Aorta (tissue), 5 donors: ENCODE measurements around the gene TMEM100. TPM values are rescaled to one million over a fixed set of nuclear protein-coding genes. Genes with fewer than 3 reads are reported as not detected.
A peak's percentile ranks its signal among the peaks of the same experiment; 100 is the strongest.

Experiments
- ATAC-seq: fragments of 200-7000 bp; cut with Tn5 transposase; one replicate; pipeline ENCODE4 v1.9.1; 2022; ENCODE audit warnings: moderate library complexity; ENCODE audit not compliant: low FRiP score
- DNase-seq, 2 donors: peaks; one replicate each; pipeline ENCODE4 v3.0.0-alpha.2; 2020
- H3K27ac ChIP-seq, 2 donors: one replicate each; pipeline ENCODE4 v1.5.1; 2013; ENCODE audit warnings: low read length in 2 of 2, mild to moderate bottlenecking in 2 of 2, moderate library complexity in 2 of 2, control low read depth in 1 of 2, inconsistent platforms in 1 of 2, low read depth in 1 of 2
- H3K27me3 ChIP-seq, 2 donors: one replicate each; pipeline ENCODE4 v1.6.1; 2013; ENCODE audit warnings: control low read depth in 1 of 2, low read length in 1 of 2, mild to moderate bottlenecking in 1 of 2, moderate library complexity in 1 of 2; ENCODE audit not compliant: insufficient read depth in 2 of 2, control insufficient read depth in 1 of 2
- H3K36me3 ChIP-seq, 2 donors: one replicate each; pipeline ENCODE4 v1.6.1; 2013; ENCODE audit warnings: control low read depth in 1 of 2, low read length in 1 of 2, mild to moderate bottlenecking in 1 of 2; ENCODE audit not compliant: insufficient read depth in 2 of 2, control insufficient read depth in 1 of 2
- H3K4me1 ChIP-seq, 2 donors: one replicate each; pipeline ENCODE4 v1.6.1; 2013; ENCODE audit warnings: low read length in 2 of 2, control low read depth in 1 of 2, mild to moderate bottlenecking in 1 of 2, moderate library complexity in 1 of 2; ENCODE audit not compliant: insufficient read depth in 2 of 2, control insufficient read depth in 1 of 2
- H3K4me3 ChIP-seq, 2 donors: one replicate each; pipeline ENCODE4 v1.5.1; 2013; ENCODE audit warnings: low read length in 2 of 2, control low read depth in 1 of 2, mild to moderate bottlenecking in 1 of 2
- H3K9me3 ChIP-seq: one replicate; pipeline ENCODE4 v1.6.1; 2013; ENCODE audit warnings: mild to moderate bottlenecking, low read length; ENCODE audit not compliant: control insufficient read depth
- WGBS, 2 donors: extraction: QIAGEN DNeasy Blood & Tissue Kit; methylation state at CpG; one replicate each; pipeline ENCODE4 v1.1.7; 2013; 5-methylcytosine and 5-hydroxymethylcytosine counted together
- intact Hi-C, 2 donors: fragments of 100-400 bp; cut with DNase I; formaldehyde crosslinking; loops; one replicate each; pipeline versions ENCODE4 v1.14.2 to v1.15.0; 2022
- polyA plus RNA-seq, 2 donors: library from polyadenylated mRNA; stranded (reverse); fragments of 200-250 nt; gene quantifications; one replicate each; pipeline ENCODE4 v1.2.3, GENCODE V29; 2013
- total RNA-seq, 2 donors: library from RNA; stranded (reverse); fragmentation: NEBNext Ultra II Directional; extraction: Animal tissue kit (Norgen Biotek cat#: 25700); gene quantifications; one replicate each; pipeline ENCODE4 v1.2.1, GENCODE V29; 2021
- donor health status: healthy with polysubstance abuse.
- donor health status: Bipolar disorder and iron deficiency.
- donor health status: DM: no; HTN: no; CAD: no.
- donor health status: DM: no; HTN: no; CAD: no.
- donor health status: DM: yes; HTN: yes; CAD: no.

The TMEM100 gene
- total and polyA plus RNA-seq, 4 donors, result 1.5 to 24.4 (median 4.1) TPM

DNA sequence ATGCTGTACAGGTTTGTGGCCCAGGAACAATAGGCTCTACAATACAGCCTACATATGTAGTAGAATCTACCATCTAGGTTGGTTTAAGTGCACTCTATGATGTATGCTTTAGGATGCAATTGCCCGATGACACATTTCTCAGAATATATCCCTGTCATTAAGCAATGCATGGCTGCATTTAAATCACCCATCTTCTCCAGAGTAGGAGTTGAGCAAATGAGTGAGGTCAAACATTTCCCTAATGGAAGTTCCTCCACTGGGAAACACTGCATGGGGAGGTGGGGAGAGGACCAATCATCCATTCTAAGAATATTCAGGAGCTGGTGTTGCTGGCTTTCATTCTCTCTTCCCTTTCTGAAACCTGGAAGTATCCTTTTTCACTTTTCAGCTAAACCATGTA is 26.2 kb upstream of the TMEM100 start:
- ATAC-seq (no peak), DNase-seq (no peak)
- no peaks in the 10 kb centered on the region for H3K9me3 ChIP-seq
- H3K4me1 ChIP-seq, result peaks cover 0 to 8% of the 10 kb centered on the region in 2 donors
- no peak overlapping the region for H3K4me3 ChIP-seq
- intact Hi-C loops, result no loop called here
- H3K27ac ChIP-seq, result peak overlapping the region in 1 of 2 donors; percentile 28
- WGBS, 2 donors, result 96% methylated on average over 1 of the region's 1 CpG
- no peaks in the 10 kb centered on the region for H3K36me3 ChIP-seq
- H3K27me3 ChIP-seq, result no peaks in the 10 kb centered on the region

GRCh38 chr17:55747209-55747608 is 24.5 kb upstream of the TMEM100 start:
- Histone ChIP-seq H3K4me3 (no peak overlapping the region), H3K36me3 (no peaks in the 10 kb centered on the region), H3K27ac (no peak overlapping the region), H3K27me3 (no peaks in the 10 kb centered on the region), H3K4me1 (peaks cover 0 to 7% of the 10 kb centered on the region in 2 donors), H3K9me3 (no peaks in the 10 kb centered on the region)
- no peak for ATAC-seq
- intact Hi-C loops, result no loop called here
- no peak for DNase-seq
- WGBS, 2 donors, result 51 to 53% methylated on average over 3 of the region's 3 CpGs

DNA sequence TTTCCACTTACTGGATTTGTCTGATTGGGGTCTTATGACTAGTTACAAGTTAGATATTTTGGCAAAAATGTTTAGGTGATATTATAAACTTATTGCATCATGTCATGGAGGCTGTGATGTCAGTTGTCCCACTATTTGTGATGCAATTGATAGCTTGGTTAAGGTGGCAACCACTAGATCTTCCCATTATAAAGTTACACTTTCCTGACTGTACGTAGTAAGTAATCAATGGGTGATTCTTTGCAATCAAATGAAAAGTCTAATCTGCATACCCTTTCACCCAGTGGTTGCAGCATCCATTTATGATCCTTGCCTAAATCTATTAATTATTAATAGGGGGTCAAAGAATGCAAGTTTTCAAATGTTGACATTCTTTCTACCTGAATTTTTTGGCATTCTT is 23.8 kb upstream of the TMEM100 start:
- Histone ChIP-seq H3K27ac (no peak overlapping the region), H3K4me3 (no peak overlapping the region), H3K9me3 (no peaks in the 10 kb centered on the region), H3K27me3 (no peaks in the 10 kb centered on the region), H3K4me1 (no peaks in the 10 kb centered on the region), H3K36me3 (no peaks in the 10 kb centered on the region)
- WGBS, 2 donors, result 89 to 91% methylated on average over 1 of the region's 1 CpG
- DNase-seq (no peak), ATAC-seq (no peak)
- intact Hi-C loops, result no loop called here

DNA sequence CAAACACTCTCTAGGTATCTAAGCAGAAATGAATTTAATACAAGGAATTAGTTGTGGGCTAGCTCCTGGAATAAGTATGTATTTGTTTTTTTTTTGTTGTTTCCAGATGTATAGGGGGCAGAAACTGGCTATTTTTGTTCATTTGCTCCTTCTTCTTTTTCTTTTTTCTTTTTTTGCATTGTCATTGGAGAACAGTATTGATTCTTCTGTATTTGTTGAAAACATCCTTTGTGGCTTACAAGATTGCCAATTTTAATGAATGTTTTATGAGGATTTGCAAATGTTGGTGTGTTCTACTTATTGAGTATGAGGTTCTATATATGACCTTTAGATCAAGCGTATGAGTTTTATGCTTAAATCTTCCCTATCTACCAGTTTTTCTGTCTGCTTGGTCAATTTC is 22.6 kb upstream of the TMEM100 start:
- Histone ChIP-seq H3K27ac (no peak overlapping the region), H3K36me3 (no peaks in the 10 kb centered on the region), H3K9me3 (no peaks in the 10 kb centered on the region), H3K27me3 (no peaks in the 10 kb centered on the region), H3K4me1 (no peaks in the 10 kb centered on the region), H3K4me3 (no peak overlapping the region)
- ATAC-seq (no peak), DNase-seq (no peak)
- 85 to 94% methylated on average over 1 of the region's 1 CpG for WGBS, 2 donors
- intact Hi-C loops, result no loop called here

GRCh38 chr17:55743103-55743679 is 20.5 kb upstream of the TMEM100 start:
- intact Hi-C loops, result no loop called here
- Histone ChIP-seq H3K36me3 (no peaks in the 10 kb centered on the region), H3K27ac (no peak overlapping the region), H3K27me3 (no peaks in the 10 kb centered on the region), H3K9me3 (no peaks in the 10 kb centered on the region), H3K4me1 (no peaks in the 10 kb centered on the region), H3K4me3 (no peak overlapping the region)
- 63 to 64% methylated on average over 3 of the region's 3 CpGs for WGBS, 2 donors
- ATAC-seq (no peak), DNase-seq (no peak)

GRCh38 chr17:55742272-55743102 is 19.8 kb upstream of the TMEM100 start:
- no peak overlapping the region for H3K4me3 ChIP-seq
- no peak for DNase-seq
- intact Hi-C loops, result no loop called here
- whole genome bisulfite sequencing, 2 donors, result 78 to 81% methylated on average over 12 of the region's 12 CpGs
- H3K9me3 ChIP-seq, result no peaks in the 10 kb centered on the region
- ATAC-seq, result no peak
- no peaks in the 10 kb centered on the region for H3K4me1 ChIP-seq
- H3K27ac ChIP-seq, result no peak overlapping the region
- H3K36me3 ChIP-seq, result no peaks in the 10 kb centered on the region
- no peaks in the 10 kb centered on the region for H3K27me3 ChIP-seq

DNA sequence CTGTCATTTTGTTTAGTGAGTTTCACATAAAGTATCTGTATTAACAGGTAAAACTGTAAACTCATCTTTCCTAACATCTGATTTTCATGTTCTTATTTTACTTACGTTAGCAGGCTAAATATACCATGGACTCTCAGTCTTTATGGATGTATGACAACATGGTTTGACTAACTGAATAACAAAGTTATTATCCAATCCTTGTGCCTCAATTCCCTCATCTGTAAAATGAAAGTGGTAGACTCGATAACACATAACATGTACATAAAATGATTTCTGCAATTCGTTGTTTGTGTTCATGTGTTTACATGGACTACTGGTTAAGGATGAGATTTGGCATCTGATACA is 18.7 kb upstream of the TMEM100 start:
- 87 to 88% methylated on average over 3 of the region's 3 CpGs for WGBS, 2 donors
- Histone ChIP-seq H3K27me3 (no peaks in the 10 kb centered on the region), H3K36me3 (no peaks in the 10 kb centered on the region), H3K4me1 (no peaks in the 10 kb centered on the region), H3K27ac (no peak overlapping the region), H3K9me3 (no peaks in the 10 kb centered on the region), H3K4me3 (no peak overlapping the region)
- ATAC-seq (no peak), DNase-seq (no peak)
- intact Hi-C loops, result no loop called here

DNA sequence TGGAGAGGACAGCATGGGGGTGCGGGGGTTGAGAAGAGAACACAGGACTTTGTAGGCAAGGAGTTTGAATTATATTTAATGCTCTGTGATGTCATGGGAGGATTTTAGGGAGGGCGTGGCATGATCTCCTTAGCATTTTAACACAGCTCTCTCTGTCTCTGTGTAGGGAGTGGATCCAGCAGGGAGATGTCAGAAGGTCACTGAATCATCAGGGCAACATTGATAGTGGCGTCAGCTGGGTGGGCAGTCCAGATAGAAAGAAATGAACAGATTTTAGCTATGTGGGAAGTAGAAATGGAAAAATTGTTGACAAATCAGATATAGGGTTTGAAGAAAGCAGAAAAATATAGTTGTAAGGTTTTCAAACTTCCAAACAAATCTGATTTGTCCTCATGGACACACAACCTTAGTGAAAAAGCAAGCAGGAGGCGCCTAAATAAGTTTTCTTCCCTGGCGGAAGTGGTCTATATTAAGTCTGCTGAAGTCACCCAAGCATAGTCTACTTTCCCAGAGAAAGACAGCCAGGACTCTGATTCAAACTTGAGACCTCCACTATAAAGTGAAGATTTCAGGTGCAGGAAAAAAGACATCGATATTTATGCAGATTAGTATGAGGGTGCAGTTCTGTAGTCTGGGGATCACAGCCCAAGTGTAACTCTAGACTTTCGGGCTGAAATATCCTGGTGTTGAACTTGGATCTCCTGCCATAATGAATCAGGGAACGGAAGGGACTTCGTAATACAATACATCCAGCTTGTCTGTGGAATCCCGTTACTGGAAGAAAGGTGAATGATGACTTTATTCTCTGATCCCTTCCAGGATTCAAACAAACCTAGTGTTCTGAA is 18.1 kb upstream of the TMEM100 start:
- Histone ChIP-seq H3K4me1 (no peaks in the 10 kb centered on the region), H3K27me3 (no peaks in the 10 kb centered on the region), H3K4me3 (no peak overlapping the region), H3K27ac (no peak overlapping the region), H3K9me3 (no peaks in the 10 kb centered on the region), H3K36me3 (no peaks in the 10 kb centered on the region)
- no peak for DNase-seq
- intact Hi-C loops, result no loop called here
- no peak for ATAC-seq
- 78% methylated on average over 10 of the region's 10 CpGs for WGBS, 2 donors
